ENCODE results near the gene TMCC3. TPM values are rescaled to one million over a fixed set of nuclear protein-coding genes. Genes with fewer than 3 reads are reported as not detected.

The TMCC3 gene
- total and polyA plus RNA-seq, 2 experiments from 2014 or later, result 1.4 to 3.6 TPM

DNA sequence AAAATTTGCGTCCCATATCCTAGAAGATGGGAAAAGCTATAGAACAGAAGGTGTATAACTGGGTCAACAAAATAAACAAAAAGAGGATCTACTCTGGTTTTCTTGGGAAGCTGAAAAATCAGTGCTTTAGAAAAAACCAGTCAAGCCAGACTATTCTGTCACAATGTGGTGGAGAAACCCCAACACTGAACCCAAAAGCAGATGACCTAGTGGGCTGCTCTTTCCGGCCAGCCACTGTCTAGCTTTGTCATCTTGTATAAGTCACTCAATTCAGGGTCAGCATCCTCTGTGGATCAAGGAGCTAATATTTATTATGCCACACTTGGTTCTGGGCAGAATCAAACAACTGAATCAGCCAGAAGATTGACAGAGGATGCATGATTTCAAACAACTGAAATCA is 26.6 kb upstream of the TMCC3 start:
- Histone ChIP-seq H3K9me2 (ENCODE audit: insufficient read depth) (0 out of 2 replicates have a peak, but pooled peaks cover 5% of the 10 kb centered on the region), H3K4me1 (ENCODE audit: insufficient read depth) (peaks cover 45% of the 10 kb centered on the region), H4K20me1 (replicated peaks; ENCODE audit: insufficient read depth) (no peaks in the 10 kb centered on the region), H3K27me3 (ENCODE audit: insufficient read depth) (no peaks in the 10 kb centered on the region), H3K36me3 (ENCODE audit: insufficient read depth) (no peaks in the 10 kb centered on the region), H3K4me3 (no peak overlapping the region), H3K79me2 (replicated peaks; ENCODE audit: insufficient read depth) (no peaks in the 10 kb centered on the region), H3K27ac (ENCODE audit: low read depth) (peak overlapping the region; percentile 55; the same call in 1 of the 2 replicates), H3K4me2 (peak overlapping the region; percentile 36; the same call in 1 of the 2 replicates), H3F3A (replicated peaks; ENCODE audit: low read depth) (0 out of 2 replicates have a peak, but pooled peaks cover 2% of the 10 kb centered on the region), H2AFZ (peak overlapping the region; percentile 64)
- H3K9me3 Mint-ChIP-seq, result peaks cover 7% of the 10 kb centered on the region
- TF ChIP-seq JUNB (IDR thresholded peaks at IDR 0.05; ENCODE audit: unreplicated experiment) (no peak), POLR2AphosphoS5 (IDR thresholded peaks at IDR 0.05; ENCODE audit: low read depth) (no peak), EZH2 (IDR thresholded peaks at IDR 0.05; ENCODE audit: low read depth, unreplicated experiment) (no peak), CREB1 (CRISPR knock-in tag; IDR thresholded peaks at IDR 0.05; ENCODE audit: low read depth) (no peak), EZH2phosphoT487 (IDR thresholded peaks at IDR 0.05; ENCODE audit: unreplicated experiment) (no peak), STAT1 (IDR thresholded peaks at IDR 0.05; ENCODE audit: unreplicated experiment) (no peak), ZNF114 (CRISPR knock-in tag; IDR thresholded peaks at IDR 0.05) (no peak)
- TF ChIP-seq, protein P1, sequence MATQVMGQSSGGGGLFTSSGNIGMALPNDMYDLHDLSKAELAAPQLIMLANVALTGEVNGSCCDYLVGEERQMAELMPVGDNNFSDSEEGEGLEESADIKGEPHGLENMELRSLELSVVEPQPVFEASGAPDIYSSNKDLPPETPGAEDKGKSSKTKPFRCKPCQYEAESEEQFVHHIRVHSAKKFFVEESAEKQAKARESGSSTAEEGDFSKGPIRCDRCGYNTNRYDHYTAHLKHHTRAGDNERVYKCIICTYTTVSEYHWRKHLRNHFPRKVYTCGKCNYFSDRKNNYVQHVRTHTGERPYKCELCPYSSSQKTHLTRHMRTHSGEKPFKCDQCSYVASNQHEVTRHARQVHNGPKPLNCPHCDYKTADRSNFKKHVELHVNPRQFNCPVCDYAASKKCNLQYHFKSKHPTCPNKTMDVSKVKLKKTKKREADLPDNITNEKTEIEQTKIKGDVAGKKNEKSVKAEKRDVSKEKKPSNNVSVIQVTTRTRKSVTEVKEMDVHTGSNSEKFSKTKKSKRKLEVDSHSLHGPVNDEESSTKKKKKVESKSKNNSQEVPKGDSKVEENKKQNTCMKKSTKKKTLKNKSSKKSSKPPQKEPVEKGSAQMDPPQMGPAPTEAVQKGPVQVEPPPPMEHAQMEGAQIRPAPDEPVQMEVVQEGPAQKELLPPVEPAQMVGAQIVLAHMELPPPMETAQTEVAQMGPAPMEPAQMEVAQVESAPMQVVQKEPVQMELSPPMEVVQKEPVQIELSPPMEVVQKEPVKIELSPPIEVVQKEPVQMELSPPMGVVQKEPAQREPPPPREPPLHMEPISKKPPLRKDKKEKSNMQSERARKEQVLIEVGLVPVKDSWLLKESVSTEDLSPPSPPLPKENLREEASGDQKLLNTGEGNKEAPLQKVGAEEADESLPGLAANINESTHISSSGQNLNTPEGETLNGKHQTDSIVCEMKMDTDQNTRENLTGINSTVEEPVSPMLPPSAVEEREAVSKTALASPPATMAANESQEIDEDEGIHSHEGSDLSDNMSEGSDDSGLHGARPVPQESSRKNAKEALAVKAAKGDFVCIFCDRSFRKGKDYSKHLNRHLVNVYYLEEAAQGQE (IDR thresholded peaks at IDR 0.05; ENCODE audit: unreplicated experiment), result no peak
- TF ChIP-seq, protein P2, sequence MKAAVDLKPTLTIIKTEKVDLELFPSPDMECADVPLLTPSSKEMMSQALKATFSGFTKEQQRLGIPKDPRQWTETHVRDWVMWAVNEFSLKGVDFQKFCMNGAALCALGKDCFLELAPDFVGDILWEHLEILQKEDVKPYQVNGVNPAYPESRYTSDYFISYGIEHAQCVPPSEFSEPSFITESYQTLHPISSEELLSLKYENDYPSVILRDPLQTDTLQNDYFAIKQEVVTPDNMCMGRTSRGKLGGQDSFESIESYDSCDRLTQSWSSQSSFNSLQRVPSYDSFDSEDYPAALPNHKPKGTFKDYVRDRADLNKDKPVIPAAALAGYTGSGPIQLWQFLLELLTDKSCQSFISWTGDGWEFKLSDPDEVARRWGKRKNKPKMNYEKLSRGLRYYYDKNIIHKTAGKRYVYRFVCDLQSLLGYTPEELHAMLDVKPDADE (IDR thresholded peaks at IDR 0.05), result no peak
- TF ChIP-seq, protein P3, sequence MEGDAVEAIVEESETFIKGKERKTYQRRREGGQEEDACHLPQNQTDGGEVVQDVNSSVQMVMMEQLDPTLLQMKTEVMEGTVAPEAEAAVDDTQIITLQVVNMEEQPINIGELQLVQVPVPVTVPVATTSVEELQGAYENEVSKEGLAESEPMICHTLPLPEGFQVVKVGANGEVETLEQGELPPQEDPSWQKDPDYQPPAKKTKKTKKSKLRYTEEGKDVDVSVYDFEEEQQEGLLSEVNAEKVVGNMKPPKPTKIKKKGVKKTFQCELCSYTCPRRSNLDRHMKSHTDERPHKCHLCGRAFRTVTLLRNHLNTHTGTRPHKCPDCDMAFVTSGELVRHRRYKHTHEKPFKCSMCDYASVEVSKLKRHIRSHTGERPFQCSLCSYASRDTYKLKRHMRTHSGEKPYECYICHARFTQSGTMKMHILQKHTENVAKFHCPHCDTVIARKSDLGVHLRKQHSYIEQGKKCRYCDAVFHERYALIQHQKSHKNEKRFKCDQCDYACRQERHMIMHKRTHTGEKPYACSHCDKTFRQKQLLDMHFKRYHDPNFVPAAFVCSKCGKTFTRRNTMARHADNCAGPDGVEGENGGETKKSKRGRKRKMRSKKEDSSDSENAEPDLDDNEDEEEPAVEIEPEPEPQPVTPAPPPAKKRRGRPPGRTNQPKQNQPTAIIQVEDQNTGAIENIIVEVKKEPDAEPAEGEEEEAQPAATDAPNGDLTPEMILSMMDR (conservative IDR thresholded peaks at IDR 0.05; ENCODE audit: low read depth in 2 of 2), result no peak
- TF ChIP-seq, protein P4, sequence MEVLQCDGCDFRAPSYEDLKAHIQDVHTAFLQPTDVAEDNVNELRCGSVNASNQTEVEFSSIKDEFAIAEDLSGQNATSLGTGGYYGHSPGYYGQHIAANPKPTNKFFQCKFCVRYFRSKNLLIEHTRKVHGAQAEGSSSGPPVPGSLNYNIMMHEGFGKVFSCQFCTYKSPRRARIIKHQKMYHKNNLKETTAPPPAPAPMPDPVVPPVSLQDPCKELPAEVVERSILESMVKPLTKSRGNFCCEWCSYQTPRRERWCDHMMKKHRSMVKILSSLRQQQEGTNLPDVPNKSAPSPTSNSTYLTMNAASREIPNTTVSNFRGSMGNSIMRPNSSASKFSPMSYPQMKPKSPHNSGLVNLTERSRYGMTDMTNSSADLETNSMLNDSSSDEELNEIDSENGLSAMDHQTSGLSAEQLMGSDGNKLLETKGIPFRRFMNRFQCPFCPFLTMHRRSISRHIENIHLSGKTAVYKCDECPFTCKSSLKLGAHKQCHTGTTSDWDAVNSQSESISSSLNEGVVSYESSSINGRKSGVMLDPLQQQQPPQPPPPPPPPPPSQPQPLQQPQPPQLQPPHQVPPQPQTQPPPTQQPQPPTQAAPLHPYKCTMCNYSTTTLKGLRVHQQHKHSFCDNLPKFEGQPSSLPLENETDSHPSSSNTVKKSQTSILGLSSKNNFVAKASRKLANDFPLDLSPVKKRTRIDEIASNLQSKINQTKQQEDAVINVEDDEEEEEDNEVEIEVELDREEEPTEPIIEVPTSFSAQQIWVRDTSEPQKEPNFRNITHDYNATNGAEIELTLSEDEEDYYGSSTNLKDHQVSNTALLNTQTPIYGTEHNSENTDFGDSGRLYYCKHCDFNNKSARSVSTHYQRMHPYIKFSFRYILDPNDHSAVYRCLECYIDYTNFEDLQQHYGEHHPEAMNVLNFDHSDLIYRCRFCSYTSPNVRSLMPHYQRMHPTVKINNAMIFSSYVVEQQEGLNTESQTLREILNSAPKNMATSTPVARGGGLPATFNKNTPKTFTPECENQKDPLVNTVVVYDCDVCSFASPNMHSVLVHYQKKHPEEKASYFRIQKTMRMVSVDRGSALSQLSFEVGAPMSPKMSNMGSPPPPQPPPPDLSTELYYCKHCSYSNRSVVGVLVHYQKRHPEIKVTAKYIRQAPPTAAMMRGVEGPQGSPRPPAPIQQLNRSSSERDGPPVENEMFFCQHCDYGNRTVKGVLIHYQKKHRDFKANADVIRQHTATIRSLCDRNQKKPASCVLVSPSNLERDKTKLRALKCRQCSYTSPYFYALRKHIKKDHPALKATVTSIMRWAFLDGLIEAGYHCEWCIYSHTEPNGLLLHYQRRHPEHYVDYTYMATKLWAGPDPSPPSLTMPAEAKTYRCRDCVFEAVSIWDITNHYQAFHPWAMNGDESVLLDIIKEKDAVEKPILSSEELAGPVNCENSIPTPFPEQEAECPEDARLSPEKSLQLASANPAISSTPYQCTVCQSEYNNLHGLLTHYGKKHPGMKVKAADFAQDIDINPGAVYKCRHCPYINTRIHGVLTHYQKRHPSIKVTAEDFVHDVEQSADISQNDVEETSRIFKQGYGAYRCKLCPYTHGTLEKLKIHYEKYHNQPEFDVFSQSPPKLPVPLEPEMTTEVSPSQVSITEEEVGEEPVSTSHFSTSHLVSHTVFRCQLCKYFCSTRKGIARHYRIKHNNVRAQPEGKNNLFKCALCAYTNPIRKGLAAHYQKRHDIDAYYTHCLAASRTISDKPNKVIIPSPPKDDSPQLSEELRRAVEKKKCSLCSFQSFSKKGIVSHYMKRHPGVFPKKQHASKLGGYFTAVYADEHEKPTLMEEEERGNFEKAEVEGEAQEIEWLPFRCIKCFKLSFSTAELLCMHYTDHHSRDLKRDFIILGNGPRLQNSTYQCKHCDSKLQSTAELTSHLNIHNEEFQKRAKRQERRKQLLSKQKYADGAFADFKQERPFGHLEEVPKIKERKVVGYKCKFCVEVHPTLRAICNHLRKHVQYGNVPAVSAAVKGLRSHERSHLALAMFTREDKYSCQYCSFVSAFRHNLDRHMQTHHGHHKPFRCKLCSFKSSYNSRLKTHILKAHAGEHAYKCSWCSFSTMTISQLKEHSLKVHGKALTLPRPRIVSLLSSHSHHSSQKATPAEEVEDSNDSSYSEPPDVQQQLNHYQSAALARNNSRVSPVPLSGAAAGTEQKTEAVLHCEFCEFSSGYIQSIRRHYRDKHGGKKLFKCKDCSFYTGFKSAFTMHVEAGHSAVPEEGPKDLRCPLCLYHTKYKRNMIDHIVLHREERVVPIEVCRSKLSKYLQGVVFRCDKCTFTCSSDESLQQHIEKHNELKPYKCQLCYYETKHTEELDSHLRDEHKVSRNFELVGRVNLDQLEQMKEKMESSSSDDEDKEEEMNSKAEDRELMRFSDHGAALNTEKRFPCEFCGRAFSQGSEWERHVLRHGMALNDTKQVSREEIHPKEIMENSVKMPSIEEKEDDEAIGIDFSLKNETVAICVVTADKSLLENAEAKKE (CRISPR knock-in tag; IDR thresholded peaks at IDR 0.05), result no peak
- ATAC-seq (no peak), DNase-seq (ENCODE audit: low spot score) (no peak)
- peaks cover 5% of the 10 kb centered on the region for H3K36me3 Mint-ChIP-seq (ENCODE audit: low read depth)
- H3K4me3 Mint-ChIP-seq, result no peak overlapping the region
- H3K27ac Mint-ChIP-seq, result no peak overlapping the region
- peaks cover 38% of the 10 kb centered on the region for H3K4me1 Mint-ChIP-seq
- H3K27me3 Mint-ChIP-seq (ENCODE audit: insufficient read depth, low read depth, poor library complexity), result peaks cover 1% of the 10 kb centered on the region

Measured in GM23338 (cell line).